Endothelial cell (in vitro differentiated cells): Measurements from ENCODE around the gene VAPA. TPM values are rescaled to one million over a fixed set of nuclear protein-coding genes. Genes with fewer than 3 reads are reported as not detected.

Experiments used
- DNase-seq: peaks from one replicate; pipeline ENCODE4 v3.0.0; 2021; ENCODE audit warnings: low spot score
- H3K27ac Mint-ChIP-seq: one replicate; pipeline ENCODE4 v1.8.0; 2021; ENCODE audit warnings: mixed read lengths, inconsistent platforms; ENCODE audit not compliant: unreplicated experiment
- H3K27me3 Mint-ChIP-seq: one replicate; pipeline ENCODE4 v1.8.0; 2021; ENCODE audit warnings: mild to moderate bottlenecking, moderate library complexity, mixed read lengths, inconsistent platforms; ENCODE audit not compliant: unreplicated experiment
- H3K36me3 Mint-ChIP-seq: one replicate; pipeline ENCODE4 v1.8.0; 2021; ENCODE audit warnings: mild to moderate bottlenecking, low read depth, mixed read lengths, inconsistent platforms; ENCODE audit not compliant: unreplicated experiment
- H3K4me1 Mint-ChIP-seq: one replicate; pipeline ENCODE4 v1.8.0; 2021; ENCODE audit warnings: mild to moderate bottlenecking, mixed read lengths, inconsistent platforms; ENCODE audit not compliant: unreplicated experiment
- H3K4me3 Mint-ChIP-seq: one replicate; pipeline ENCODE4 v1.8.0; 2021; ENCODE audit warnings: mild to moderate bottlenecking, mixed read lengths, inconsistent platforms; ENCODE audit not compliant: unreplicated experiment
- H3K9me3 Mint-ChIP-seq: one replicate; pipeline ENCODE4 v1.8.0; 2021; ENCODE audit warnings: mixed read lengths, inconsistent platforms; ENCODE audit not compliant: unreplicated experiment
- total RNA-seq: library from RNA; stranded (reverse); fragmentation: NEBNext Ultra II Directional; extraction: Animal tissue kit (Norgen Biotek cat#: 25700); gene quantifications from one replicate; pipeline ENCODE4 v1.2.1, GENCODE V29; 2021; ENCODE audit not compliant: unreplicated experiment
- TF ChIP-seq, protein P1 (sequence below): fragments of 200-600 bp; sonication (generic); IDR thresholded peaks from one replicate; pipeline ENCODE4 v1.5.0; 2021; ENCODE audit warnings: antibody characterized with exemption; ENCODE audit not compliant: unreplicated experiment

VAPA gene
- total RNA-seq, 1 donor from 2014 or later = 180 TPM

DNA sequence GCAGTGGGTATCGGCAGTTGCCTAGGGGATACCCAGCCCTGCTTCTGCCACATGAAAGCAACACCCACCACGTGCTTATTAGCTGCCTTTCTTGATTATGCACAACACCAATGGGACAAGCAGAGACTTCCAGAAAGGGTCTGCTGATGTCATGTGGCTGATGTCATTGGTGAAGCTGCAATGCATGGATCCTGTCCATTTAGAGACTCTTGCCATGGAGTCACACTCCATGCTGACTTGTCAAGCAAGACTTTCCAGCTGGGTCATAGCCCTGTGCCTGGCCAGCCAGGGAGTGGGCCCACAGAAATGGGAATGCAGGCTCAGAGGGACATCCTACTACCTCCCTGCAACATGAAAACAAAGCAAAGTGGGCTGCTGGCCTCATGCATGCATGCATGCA, 81.8 kb downstream of the VAPA start:
- Mint-ChIP-seq H3K36me3 (peaks cover 4% of the 10 kb centered on the region), H3K4me3 (no peak overlapping the region), H3K9me3 (peaks cover 5% of the 10 kb centered on the region), H3K4me1 (peaks cover 8% of the 10 kb centered on the region), H3K27me3 (no peaks in the 10 kb centered on the region), H3K27ac (no peak overlapping the region)
- no peak for DNase-seq
- TF ChIP-seq, protein P1, sequence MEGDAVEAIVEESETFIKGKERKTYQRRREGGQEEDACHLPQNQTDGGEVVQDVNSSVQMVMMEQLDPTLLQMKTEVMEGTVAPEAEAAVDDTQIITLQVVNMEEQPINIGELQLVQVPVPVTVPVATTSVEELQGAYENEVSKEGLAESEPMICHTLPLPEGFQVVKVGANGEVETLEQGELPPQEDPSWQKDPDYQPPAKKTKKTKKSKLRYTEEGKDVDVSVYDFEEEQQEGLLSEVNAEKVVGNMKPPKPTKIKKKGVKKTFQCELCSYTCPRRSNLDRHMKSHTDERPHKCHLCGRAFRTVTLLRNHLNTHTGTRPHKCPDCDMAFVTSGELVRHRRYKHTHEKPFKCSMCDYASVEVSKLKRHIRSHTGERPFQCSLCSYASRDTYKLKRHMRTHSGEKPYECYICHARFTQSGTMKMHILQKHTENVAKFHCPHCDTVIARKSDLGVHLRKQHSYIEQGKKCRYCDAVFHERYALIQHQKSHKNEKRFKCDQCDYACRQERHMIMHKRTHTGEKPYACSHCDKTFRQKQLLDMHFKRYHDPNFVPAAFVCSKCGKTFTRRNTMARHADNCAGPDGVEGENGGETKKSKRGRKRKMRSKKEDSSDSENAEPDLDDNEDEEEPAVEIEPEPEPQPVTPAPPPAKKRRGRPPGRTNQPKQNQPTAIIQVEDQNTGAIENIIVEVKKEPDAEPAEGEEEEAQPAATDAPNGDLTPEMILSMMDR = no peak

DNA sequence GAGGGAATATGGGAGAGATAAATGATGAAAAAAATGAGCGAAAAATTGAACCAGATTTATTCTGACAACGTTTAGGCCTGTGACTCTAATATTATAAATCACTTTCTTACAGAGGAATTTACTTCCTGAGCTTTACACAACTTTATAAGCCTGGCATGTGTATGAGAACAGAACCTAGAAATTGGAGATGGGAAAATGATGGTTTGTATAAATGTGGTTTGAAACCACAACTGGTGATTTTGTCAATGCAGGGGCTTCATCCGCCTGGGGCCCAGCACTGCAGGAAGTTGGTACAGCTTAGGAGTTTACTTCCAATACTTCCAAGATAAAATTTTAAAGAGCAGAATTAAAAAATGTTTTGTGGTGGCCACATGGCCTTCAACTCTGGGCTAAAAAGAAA, 82.3 kb downstream of the VAPA start:
- Mint-ChIP-seq H3K4me3 (no peak overlapping the region), H3K4me1 (peaks cover 8% of the 10 kb centered on the region)

DNA sequence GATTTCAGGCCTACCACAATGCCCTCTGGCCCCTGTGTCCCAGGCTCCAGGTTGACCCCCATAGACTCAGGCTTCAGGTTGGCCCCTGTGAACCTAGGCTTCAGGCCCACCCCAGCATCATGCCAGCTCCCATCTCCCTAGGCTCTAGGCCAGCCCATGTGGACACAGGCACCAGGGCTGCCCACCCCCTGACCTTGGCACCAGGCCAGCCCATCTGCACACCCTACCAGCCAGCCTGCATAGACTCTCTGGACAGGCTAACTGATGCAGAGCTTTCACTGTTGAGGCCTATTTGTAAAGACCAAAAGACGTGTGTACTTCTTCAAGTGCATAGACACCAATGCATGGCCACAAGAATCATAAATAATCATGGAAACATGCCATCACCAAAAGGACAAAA, 83.9 kb downstream of the VAPA start:
- Mint-ChIP-seq H3K9me3 (peaks cover 5% of the 10 kb centered on the region), H3K27me3 (no peaks in the 10 kb centered on the region), H3K4me3 (no peak overlapping the region), H3K4me1 (peaks cover 3% of the 10 kb centered on the region), H3K36me3 (peaks cover 4% of the 10 kb centered on the region), H3K27ac (no peak overlapping the region)
- TF ChIP-seq, protein P1 = no peak
- DNase-seq = no peak

More for the DNA sequence above, 82.3 kb downstream of the VAPA start:
- no peak for DNase-seq
- peaks cover 5% of the 10 kb centered on the region for H3K9me3 Mint-ChIP-seq
- H3K27me3 Mint-ChIP-seq = no peaks in the 10 kb centered on the region
- peaks cover 4% of the 10 kb centered on the region for H3K36me3 Mint-ChIP-seq
- TF ChIP-seq, protein P1 = no peak
- H3K27ac Mint-ChIP-seq = no peak overlapping the region

DNA sequence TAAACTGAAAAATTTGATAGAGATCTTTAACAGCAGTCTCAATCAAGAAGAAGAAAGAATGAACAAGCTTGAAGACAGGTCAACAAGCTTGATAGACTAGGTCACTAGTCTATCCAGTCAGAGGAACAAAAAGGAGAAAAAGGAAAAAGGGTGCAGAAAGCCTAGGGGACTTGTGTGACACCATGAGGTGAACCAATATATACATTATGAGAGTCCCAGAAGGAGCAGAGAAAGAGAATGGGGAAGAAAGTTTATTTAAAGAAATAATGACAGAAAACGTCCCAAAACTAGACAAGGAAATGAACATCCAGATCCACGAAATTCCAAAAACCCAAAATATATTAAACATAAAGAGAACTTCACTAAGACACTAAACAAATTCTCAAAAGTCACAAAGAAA, 84.5 kb downstream of the VAPA start:
- H3K4me3 Mint-ChIP-seq = no peak overlapping the region
- TF ChIP-seq, protein P1 = no peak
- H3K4me1 Mint-ChIP-seq = no peaks in the 10 kb centered on the region
- no peak overlapping the region for H3K27ac Mint-ChIP-seq
- DNase-seq = no peak
- no peaks in the 10 kb centered on the region for H3K27me3 Mint-ChIP-seq
- H3K9me3 Mint-ChIP-seq = peaks cover 5% of the 10 kb centered on the region
- H3K36me3 Mint-ChIP-seq = no peaks in the 10 kb centered on the region

DNA sequence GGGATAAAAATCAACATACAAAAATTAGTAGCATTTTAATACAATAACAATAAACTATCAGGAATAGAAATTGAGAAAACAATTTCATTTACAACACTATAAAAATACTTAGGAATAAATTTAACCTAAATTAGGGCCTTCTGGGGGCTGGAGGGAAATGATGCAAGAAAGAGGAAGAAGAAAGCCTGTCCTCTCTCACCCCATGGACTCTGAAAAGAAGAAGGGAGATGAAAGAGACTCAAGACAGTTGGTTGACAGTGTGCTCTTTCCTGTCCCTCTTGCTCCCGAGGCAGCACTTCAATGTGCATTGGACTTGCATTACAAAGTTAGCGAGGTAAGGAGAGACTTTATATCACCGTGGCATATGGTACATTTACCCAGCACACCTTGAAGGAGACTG, 88.5 kb downstream of the VAPA start:
- TF ChIP-seq, protein P1 = no peak
- Mint-ChIP-seq H3K9me3 (no peaks in the 10 kb centered on the region), H3K36me3 (no peaks in the 10 kb centered on the region), H3K4me1 (no peaks in the 10 kb centered on the region), H3K27ac (no peak overlapping the region), H3K4me3 (no peak overlapping the region), H3K27me3 (no peaks in the 10 kb centered on the region)
- no peak for DNase-seq
